Hematopoietic multipotent progenitor cell treated with erythropoietin and hydrocortisone succinate and interleukin-3 and kit ligand, for 6 days (in vitro differentiated cells): Measurements from ENCODE around the gene ELK1.

Experiments
- DNase-seq: peaks from one replicate; pipeline ENCODE4 v3.0.0-alpha.2; 2015

Gene ELK1

GRCh38 chrX:47644557-47645091 is 5.7 kb downstream of the ELK1 start:
- DNase-seq = peak; percentile 27

GRCh38 chrX:47643926-47644325 is 6.4 kb downstream of the ELK1 start:
- DNase-seq = peak; percentile 63

- no peak for DNase-seq
Observed at GRCh38 chrX:47638816-47639215, 11.5 kb downstream of the ELK1 start.

- peak; percentile 83 for DNase-seq
Observed at GRCh38 chrX:47637546-47638195, 12.7 kb downstream of the ELK1 start.

GRCh38 chrX:47634871-47635575 is 15.3 kb downstream of the ELK1 start:
- no peak for DNase-seq

- DNase-seq = no peak
Observed at GRCh38 chrX:47633689-47634590, 16.4 kb downstream of the ELK1 start.

- DNase-seq = no peak
Observed at GRCh38 chrX:47632666-47633065, 17.7 kb downstream of the ELK1 start.

- DNase-seq = no peak
Observed at GRCh38 chrX:47631676-47632075, 18.7 kb downstream of the ELK1 start.

- DNase-seq = peak; percentile 27
Observed at GRCh38 chrX:47629419-47630200, 20.8 kb downstream of the ELK1 start, which contains the start of gene CFP. Gene CFP, minus strand, starts transcription at chrX:47629930. Its CDS starts 86 bp downstream, at chrX:47629844.

- peak; percentile 18 for DNase-seq
Observed at GRCh38 chrX:47628982-47629381, 21.4 kb downstream of the ELK1 start.

GRCh38 chrX:47625365-47625764 is 25.0 kb downstream of the ELK1 start:
- DNase-seq = no peak

GRCh38 chrX:47623540-47624027 is 26.8 kb downstream of the ELK1 start:
- DNase-seq = peak; percentile 69

- no peak for DNase-seq
Observed at GRCh38 chrX:47621851-47622250, 28.5 kb downstream of the ELK1 start.

GRCh38 chrX:47620303-47620685 is 30.1 kb downstream of the ELK1 start:
- DNase-seq = no peak

- peak; percentile 86 for DNase-seq
Observed at GRCh38 chrX:47619486-47620302, 30.7 kb downstream of the ELK1 start, which contains the start of gene SYN1. Gene SYN1, minus strand, starts transcription at chrX:47619857. Its CDS starts 129 bp downstream, at chrX:47619728.

- no peak for DNase-seq
Observed at GRCh38 chrX:47618923-47619485, 31.4 kb downstream of the ELK1 start.

- no peak for DNase-seq
Observed at GRCh38 chrX:47614618-47615017, 35.7 kb downstream of the ELK1 start.

GRCh38 chrX:47613082-47613481 is 37.3 kb downstream of the ELK1 start:
- peak; percentile 25 for DNase-seq

GRCh38 chrX:47612418-47612817 is 37.9 kb downstream of the ELK1 start:
- no peak for DNase-seq

GRCh38 chrX:47611926-47612325 is 38.4 kb downstream of the ELK1 start:
- DNase-seq = no peak

GRCh38 chrX:47611489-47611888 is 38.9 kb downstream of the ELK1 start:
- no peak for DNase-seq
